Ovary (tissue), 3 donors: ENCODE data around the gene TSPAN5.

Experiments used
- CTCF ChIP-seq, 3 donors: fragments of 450-650 bp in 2 of 3; fragments of 200-600 bp in 1 of 3; IDR thresholded peaks; one replicate each; pipeline versions ENCODE4 v1.5.1 to v1.8.0; 2016 to 2022; ENCODE audit warnings: antibody characterized with exemption in 3 of 3, mild to moderate bottlenecking in 1 of 3
- EP300 ChIP-seq: sonication (generic); formaldehyde crosslinking; IDR thresholded peaks from one replicate; pipeline ENCODE4 v1.6.1; 2017; ENCODE audit warnings: antibody characterized with exemption
- POLR2A ChIP-seq: fragments of 450-650 bp; IDR thresholded peaks from one replicate; pipeline ENCODE4 v1.6.1; 2017; ENCODE audit warnings: antibody characterized with exemption, mild to moderate bottlenecking, moderate library complexity
- donor health status: DM: no; HTN: no; CAD: no.

DNA sequence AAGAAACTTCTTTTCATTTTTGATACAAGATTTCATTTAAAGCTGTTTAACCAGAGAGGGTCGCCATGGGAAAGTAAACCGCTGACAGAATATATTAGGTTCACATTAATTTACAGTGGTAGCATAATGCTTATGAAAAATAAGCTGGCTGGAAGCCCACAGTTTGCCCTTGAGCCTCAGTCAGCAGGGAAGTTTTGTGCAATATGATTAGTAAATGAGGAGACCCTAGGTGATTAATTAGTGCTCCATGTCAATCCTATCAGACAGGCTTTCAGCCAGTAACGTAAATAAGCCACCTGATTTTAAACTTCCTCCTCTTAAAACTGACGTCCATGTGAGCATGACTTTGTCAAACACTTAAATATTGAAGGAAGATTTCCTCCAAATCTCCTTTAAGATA lies 134.2 kb downstream of the TSPAN5 start:
- TF ChIP-seq CTCF (IDR thresholded peaks at IDR 0.05), result no peak
- TF ChIP-seq POLR2A, result no peak
- no peak for TF ChIP-seq EP300
